GM19351 (cell line): Measurements from ENCODE around the gene MKX.

Experiments
- ATAC-seq: cut with Tn5 transposase; IDR thresholded peaks from one replicate; pipeline ENCODE4 v1.9.1; 2021; ENCODE audit warnings: mild to moderate bottlenecking, moderate library complexity; ENCODE audit not compliant: unreplicated experiment

MKX gene, protein sequence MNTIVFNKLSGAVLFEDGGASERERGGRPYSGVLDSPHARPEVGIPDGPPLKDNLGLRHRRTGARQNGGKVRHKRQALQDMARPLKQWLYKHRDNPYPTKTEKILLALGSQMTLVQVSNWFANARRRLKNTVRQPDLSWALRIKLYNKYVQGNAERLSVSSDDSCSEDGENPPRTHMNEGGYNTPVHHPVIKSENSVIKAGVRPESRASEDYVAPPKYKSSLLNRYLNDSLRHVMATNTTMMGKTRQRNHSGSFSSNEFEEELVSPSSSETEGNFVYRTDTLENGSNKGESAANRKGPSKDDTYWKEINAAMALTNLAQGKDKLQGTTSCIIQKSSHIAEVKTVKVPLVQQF

DNA sequence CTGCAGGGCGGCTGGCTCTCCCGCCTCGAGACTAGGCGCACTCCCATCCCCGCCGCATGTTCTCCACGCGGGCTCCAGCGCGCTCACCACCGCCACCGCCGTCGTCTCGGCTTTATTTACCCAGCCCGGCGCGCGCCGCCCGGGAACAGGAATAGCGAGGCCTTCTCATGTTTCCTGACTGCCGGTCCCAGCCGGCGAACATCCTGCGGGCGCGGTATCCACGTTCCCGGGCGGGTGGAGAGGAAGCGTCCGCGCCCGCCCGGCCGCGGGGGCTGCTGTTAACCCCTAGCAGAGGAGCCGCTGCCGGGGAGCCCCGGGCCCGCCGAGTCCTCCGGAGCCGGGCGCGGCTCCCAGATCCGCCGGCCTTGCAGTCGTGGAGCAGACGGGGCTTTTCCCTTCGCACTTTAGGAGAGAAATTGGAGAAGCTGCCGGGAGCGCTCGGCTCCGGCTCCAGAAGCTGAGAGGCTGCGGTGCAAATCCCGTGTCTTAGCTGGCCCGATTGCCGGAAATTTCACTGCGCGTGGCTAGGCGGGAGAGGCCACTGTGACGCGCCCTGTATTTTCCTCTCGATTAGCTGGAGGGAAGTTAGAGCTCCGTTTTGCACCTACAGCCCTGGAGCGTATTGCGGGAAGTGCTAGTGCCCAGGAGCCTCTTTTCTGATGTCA lies at the start of gene MKX:
Gene MKX, minus strand, starts transcription at position 88 of the 665 bp plus-strand sequence. CDS start 2,404 bp downstream, outside the sequence.
- no peak for ATAC-seq

DNA sequence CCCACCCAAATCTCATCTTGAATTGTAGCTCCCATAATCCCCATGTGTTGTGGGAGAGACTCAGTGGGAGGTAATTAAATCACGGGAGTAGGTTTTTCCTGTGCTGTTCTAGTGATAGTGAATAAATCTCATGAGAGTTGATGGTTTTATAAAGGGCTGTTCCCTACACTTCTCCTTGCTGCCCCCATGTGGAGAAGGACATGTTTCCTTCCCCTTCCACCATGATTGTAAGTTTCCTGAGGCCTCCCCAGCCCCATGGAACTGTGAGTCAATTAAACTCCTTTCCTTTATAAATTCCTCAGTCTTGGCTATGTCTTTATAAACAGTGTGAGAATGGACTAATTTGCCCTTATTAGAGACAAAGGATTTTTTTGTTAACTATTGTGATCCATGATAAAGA lies 48.5 kb upstream of the MKX start:
- no peak for ATAC-seq

DNA sequence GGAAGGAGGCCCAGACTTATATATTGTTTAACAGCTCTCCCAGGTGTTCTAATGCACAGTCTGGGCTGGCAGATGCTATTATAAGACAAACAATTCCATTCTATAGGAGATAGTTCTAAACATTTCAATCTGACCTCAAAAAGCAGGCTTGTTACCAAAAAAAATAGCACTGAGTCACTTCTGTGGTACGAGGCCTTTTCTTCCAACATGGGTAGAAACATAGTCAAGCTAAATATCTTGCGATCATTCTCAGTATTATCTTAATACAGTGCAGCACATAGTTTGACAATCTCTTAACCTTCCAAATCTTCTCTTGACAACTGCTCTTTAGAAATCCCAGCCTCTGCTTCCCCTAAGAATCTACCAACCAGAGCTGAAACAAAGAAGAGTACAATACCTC lies 46.6 kb upstream of the MKX start:
- no peak for ATAC-seq

DNA sequence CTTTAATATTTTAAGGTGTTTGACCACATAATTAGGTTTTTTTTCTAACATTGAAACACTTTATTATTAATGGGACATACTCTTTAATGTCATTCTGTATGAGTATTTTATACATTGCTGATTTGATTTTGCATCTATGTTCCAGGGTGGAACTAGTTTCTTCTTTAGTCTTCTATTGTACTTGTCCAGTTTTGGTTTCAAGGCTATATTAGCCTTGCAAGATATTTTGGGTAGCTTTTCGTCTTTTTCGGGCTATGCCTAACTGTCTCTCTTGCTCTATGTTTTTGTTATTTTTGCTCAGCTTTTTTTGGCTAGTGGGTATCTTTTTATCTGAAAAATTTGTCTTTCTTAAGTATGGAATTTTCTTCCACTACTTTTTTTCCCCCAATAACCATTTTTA lies 38.7 kb upstream of the MKX start:
- ATAC-seq: no peak

DNA sequence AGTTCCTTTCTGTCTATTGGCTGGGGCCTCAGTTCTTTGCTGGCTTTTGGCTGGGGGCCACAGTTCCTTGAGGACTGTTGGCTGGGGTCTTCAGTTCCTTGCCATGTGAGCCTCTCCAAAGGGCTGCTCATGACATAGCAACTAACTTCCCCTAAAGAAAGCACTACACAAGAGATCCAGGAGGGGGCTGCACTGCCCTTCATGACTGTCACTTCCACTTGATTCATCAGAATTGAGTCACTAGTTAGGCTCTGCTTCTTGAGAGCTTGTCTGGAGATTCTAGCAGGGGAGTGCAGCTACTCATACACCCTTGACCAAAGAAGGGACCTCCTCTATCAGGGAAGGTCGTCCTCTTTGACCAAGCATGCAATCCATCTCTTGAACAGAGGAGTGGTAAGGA lies 38.0 kb upstream of the MKX start:
- ATAC-seq: peak; percentile 76

DNA sequence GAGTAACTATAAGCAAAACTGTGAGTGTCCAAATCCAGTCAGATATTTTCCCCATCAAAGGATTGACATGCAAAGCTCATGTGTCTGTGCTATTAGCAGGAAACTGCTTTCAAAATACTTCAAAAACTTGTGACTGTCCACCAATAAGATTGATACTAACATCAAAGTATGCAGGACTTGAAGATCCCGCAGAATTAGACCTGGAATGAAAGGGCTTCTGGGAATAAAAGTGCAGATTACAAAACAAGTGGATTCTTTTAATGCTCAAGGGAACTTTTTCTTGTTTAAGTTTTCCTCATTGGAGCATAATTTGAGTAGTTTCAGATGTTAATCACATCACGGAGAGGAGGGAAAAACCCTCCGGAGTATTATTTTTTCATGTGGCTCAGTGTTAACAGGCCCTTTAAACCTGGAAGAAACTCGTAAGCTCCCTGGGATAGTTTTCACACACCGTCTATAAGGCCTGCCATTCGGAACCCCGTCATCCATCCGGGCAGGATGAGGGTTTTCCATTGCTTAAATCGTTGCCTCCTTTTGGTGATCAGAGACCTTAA lies 33.9 kb upstream of the MKX start:
- ATAC-seq: no peak

DNA sequence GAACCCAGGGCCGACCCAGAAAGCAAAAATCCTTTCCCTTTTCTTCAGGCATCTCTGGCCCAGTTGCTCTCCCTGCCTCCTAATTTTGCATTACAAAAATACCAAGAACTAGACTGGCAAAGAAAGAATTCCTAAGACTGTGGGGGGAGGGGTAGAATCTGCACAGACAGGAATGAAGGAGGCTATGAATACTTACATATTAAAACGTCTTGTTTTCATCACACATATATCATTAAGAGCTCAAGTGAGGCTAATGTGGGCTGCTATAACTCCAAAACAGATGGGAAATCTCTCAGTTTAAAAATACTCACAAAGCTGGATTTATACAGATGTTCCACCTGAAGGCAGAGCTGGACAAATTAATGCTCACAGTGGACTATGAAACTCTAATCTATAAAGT lies 29.2 kb upstream of the MKX start:
- ATAC-seq: no peak

DNA sequence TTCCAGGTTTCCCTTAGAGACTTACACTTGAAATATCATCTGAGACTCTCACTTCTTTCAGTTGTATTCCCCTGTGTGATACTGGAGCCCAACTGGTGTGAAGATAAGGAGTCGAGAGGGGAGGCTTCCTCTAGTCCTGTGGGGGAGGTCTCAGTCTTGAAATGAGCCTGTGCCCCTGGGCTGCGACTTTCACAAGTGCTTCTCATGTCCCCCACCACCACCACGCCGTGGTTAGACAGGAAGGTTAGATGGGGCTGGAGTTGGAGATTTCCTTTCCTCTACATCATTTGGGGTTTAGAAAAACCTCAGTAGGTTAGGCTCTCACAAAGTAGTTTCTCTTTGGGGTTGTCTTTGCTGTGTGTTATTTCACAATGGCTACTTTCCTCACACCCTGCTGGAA lies 25.6 kb upstream of the MKX start:
- ATAC-seq: no peak

DNA sequence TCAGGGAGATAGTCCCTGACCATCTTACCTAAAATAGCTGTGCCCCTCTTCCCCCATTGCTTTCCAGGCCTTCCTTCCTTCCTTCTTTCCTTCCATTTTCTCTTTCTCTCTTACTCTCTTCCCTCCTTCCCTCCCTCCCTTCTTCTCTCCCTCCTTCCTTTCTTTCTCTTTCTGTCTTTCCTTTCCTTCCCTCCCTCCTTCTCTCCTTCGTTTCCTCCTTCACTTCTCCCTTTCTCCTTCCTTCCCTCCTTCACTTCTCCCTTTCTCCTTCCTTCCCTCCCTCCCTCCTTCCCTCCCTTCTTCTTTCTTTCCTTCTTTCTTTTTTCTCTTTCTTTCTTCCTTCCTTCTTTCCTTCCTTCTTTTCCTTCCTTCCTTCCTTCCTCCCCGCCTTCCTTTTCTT lies 24.6 kb upstream of the MKX start:
- no peak for ATAC-seq

DNA sequence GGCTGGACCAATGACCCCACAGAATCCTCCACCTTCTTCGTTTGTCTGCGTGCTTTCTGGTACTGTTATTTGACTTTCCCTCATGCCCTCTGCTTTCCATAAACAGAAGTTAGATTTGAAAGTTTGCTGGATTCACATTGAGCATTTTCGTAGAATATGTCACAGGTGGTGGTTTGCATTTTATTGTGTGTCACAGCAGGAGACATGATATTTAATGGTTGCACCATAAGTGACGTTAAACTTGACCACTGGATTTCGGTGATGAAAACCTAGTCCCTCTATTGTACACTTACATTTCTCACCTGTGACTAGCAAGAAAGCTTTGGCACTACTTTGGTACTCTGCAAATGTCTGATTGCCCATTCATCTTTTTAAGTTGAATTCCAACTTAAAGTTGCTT lies 15.2 kb upstream of the MKX start:
- no peak for ATAC-seq

DNA sequence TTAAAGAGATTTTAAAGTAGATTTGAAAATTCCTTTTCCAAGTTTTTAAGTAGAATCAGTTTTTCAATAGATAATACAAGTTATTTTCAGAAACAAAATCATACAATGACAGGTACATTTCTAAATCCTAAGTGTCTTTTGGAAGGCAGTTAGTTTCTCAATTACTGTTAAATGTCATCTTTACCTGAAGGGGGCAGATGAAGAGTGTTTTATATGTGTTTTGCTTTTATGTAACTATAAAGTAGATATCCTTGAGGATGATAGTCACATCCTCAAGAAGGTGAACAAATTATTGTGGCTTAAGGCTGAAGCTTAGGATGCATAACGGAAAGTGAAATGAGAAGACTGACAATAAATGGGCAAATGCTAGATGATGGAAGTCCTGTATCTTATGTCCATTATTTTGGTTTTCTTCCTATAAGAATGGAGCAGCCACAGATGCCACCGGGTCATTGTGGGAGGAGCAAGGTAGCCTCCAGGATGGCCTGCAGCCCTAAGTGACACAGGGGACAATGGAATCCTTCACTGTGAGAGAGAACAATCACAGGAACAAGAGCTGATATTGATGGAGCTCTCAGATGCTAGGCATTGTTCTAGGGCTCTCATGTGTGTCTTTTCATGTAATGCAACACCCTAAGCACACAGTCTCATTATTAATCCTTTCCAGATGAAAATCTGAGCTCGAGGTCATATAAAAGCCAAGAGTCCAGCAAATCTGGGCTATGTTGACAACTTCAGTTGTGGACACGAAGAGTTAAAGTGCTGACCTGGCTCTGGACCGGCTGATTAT lies 14.1 kb upstream of the MKX start:
- ATAC-seq: no peak

DNA sequence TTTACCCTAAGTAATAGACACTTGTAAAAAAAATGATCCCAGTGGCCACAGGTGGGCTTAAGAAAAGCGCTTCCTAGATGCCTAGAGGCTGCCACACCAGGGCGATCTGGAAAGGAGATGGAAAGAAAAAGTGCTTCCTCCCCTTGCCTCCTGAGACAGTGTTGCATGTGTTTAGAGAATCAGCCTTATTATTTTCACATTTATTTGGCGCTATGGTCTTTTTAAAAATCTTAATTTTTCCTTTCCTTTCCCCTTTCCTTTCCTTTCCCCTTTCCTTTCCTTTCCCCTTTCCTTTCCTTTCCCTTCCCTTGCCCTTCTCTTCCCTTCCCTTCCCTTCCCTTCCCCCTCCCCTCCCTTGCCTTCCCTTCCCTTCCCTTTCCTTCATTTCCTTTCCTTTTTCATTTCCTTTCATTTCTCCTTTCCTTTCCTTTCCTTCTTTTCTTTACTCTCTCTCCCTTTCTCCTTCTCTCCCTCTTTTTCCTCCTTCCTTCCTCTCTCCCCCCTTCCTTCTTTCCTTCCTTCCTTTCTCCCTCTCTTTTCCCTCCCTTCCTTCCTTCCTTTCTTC lies 7.1 kb upstream of the MKX start:
- ATAC-seq: no peak

DNA sequence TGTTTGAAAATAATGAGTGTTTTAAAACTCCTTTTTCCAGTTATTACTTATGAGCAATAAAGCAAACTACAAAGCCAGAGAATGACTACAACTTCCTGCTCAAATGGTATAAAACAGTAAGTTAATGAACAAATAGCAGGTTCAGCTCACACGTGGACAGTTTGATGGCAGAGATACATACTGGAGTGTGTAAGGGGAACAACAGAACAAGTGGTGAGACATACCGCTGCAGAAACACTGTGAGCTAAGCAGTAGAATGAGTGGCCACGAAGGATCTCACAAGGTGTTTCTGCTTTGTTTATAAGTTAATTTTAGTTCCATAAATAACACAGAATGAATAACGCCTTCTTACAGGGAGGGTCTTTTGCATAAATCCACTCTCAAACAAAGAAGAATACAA lies 3.0 kb upstream of the MKX start:
- no peak for ATAC-seq

DNA sequence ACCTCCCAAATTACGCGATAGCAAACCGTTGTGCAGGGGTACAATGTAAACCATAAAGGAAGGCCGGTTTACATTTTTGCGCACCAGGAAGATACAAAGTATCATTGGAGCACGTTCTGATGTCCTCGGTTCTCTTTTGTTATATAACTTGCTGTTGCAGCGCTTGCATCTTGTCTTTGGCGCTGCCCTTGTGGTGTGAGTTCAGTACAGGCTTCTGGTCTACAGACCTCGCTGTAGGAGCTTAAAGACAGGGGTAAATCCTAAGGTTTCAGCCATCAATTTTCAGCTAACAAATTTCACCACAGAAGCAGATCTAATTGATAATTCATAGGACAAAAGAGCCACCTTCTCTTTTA lies 1.5 kb upstream of the MKX start:
- no peak for ATAC-seq

DNA sequence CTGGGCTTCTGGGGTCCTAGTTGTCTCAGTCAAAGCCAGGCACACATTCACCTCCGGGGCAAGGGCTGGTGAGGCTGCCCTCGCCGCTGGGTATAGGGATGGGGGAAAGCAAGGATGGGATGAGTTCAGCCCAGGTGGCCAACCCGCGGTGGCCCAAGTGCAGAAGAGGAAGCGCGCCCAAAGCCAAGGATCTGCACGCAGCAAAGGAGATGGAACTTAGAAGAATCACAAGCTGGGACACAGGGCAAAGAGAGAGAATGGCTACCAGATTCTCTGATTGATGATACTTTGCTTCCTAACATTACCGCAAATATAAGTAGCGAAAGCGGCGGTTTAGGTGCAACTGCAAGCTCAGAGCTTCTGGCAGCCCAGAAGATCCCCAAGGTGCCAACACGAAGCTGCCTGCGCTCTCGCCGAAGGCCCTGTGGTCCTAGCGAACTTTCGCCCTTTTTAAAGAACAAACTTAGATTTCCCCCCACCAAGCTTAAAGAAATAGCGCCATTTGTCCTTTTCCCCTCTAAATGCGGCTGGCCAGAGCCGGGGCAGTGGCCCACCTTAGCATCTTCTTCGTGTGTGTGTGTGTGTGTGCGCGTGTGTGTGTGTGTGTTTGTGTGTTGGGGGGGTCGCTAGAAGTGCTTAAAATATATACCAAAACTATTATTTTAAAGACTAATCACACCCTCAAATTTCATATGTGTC lies 927 bp upstream of the MKX start:
- no peak for ATAC-seq

DNA sequence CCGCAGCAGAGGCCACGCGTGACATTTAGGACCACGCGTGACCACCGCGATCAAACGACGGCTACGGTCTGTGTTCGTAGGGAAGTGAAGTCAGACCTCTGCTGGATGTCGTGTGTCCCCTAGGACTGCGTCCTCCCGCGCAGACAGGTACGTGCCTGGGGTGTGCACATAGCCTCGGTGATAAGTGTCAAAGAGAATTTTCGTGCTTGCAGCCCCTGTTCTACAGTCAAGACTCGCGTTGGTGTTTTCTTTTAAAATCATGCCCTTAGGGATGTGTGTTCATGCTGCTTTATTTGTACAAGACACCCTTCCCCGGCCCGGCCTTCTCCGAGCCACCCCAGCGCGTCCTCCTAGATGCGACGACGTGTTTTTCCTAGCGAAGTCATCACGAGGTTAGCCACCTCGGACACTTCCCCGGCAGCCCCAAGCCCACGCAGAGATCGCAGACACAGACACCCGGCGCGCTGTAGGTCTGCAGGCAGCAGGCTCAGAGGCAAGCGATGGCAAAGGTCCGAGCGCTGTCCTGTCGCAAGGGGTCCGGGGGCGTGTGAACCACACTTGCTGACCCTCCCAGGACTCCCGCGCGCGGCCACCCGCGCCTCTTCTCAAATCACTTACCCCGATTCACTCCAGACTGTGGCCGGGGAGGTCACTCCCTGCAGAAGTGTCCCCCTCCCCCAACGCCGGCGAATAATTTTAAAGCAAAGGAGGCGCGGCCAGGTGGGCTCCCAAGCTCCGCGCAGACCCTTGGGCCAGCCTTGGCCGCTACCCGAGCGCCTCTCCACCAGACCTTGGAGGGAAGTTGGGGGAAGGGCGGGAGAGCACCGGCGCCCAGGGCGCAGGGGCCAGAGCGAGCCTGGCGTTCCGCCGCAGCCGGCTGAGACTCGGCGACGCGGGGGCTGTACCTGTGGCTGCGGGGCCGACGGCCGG lies 552 bp downstream of the MKX start:
- no peak for ATAC-seq

DNA sequence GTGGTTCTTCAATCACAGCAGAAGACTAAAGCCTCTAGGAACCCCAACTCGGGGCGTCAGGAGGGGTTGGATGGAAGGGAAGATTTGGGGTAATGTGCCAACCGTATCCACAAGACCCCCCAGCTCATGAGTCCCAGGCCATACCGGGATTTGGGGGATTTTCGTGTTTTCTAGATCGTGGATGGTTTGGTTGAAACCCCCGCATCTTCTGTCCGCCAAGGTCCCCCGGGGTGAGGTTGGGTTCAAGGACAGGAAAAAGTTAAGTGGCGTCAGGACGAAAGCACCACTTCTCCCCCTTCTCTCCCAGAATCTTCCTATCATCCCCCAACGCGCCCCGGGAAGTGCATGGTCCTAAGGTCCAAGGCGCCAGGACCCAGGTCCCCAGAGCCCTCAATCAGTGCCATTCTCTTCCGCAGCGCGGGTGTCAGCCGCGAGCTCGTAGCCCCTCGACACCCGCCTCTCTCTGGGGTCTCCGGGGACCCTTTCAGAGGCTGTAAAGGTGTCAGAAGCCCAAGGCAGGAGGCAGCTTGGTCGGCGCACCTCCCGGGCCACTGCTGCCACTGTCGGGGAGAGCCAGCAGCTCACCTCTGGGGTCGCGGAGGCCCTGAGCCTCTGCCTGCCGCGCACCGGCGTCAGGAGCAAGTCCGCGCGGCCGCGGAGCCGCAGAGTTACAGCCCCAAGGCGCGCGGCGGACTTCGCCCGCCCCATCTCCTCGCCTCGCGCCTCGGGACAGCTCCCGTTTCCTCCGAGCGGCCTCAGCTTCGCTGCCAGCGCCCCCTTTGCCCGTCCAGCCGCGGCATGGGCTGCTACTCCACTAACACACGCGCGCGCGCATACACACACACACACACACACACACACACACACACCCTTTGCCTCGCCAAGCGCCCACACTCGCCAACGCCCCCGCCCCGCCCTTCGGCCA lies 1.5 kb downstream of the MKX start:
- no peak for ATAC-seq

DNA sequence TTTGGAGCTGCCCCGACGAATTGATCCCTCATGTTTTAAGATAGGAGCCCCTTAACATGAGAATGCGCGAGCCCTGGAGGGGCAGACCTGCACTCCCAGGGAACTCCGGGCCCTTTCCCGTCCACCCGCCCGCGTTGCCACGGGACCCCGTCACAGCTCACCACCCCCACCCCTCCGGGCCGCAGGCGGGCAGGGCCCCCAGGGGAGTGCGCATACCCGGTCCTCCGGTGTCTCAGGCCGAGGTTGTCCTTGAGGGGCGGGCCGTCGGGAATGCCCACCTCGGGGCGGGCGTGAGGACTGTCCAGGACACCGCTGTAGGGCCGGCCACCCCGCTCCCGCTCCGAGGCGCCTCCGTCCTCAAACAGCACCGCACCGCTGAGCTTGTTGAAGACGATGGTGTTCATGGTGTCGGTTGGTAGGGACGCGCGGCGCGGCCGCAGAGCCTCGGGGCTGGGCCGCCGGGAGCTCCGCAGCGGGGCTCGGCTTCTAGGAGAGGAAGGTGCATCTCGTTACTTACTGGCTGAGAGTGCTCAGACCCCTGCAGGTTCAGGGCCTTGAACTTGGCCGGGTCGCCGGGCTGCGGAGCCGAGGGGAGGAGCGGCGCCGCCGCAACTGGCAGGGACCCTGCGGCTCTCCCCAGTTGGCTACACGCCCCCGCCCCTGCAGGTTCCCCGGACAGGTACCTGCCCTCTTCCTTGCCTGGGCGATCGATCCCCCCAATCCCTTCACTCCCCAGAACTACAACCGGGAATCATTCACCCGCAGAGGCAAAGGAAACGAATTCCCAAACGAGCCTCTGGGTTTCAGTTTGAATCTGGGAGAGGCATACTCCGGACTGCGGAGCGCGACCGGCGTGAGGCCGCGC lies 2.4 kb downstream of the MKX start:
- no peak for ATAC-seq
